HUES48 (cell line): ENCODE data around the gene NRL.

Experiments used
- H3K27ac ChIP-seq: one replicate; pipeline ENCODE4 v1.7.0; 2013; ENCODE audit warnings: low read depth, low read length, inconsistent platforms
- H3K27me3 ChIP-seq: 2 replicates; pipeline ENCODE4 v1.6.1; 2013; ENCODE audit warnings: mild to moderate bottlenecking, low read length; ENCODE audit not compliant: control insufficient read depth, insufficient read depth
- H3K36me3 ChIP-seq: 2 replicates; pipeline ENCODE4 v1.6.1; 2013; ENCODE audit warnings: low read length; ENCODE audit not compliant: control insufficient read depth, insufficient read depth
- H3K4me1 ChIP-seq: 2 replicates; pipeline ENCODE4 v1.6.1; 2013; ENCODE audit warnings: mild to moderate bottlenecking, low read length; ENCODE audit not compliant: control insufficient read depth, insufficient read depth
- H3K4me3 ChIP-seq: 2 replicates; pipeline ENCODE4 v1.5.1; 2013; ENCODE audit warnings: mild to moderate bottlenecking, low read depth, low read length
- H3K9ac ChIP-seq: 2 replicates; pipeline ENCODE4 v1.6.1; 2013; ENCODE audit warnings: mild to moderate bottlenecking, low read depth, low read length, moderate library complexity
- H3K9me3 ChIP-seq: 2 replicates; pipeline ENCODE4 v1.6.1; 2013; ENCODE audit warnings: low read length; ENCODE audit not compliant: control insufficient read depth, insufficient read depth

NRL gene

DNA sequence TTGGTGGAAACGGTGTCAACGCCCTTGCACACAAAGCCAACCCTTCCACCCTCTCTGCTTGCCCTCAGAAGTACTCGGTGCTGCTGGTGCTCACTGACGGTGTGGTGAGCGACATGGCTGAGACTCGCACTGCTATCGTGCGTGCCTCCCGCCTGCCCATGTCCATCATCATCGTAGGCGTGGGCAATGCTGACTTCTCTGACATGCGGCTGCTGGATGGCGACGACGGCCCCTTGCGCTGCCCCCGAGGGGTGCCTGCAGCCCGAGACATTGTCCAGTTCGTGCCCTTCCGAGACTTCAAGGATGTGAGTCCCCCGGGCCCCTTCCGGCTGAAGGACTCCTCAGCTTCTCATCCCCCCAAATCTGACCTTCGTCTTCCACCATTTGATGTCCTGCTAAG lies 37.7 kb downstream of the NRL start:
- peaks cover 5% of the 10 kb centered on the region for H3K27me3 ChIP-seq
- peaks cover 21% of the 10 kb centered on the region for H3K4me1 ChIP-seq
- H3K9ac ChIP-seq: no peak overlapping the region
- H3K36me3 ChIP-seq: no peaks in the 10 kb centered on the region
- no peak overlapping the region for H3K4me3 ChIP-seq
- H3K9me3 ChIP-seq: no peaks in the 10 kb centered on the region
- no peak overlapping the region for H3K27ac ChIP-seq

- Histone ChIP-seq H3K4me3 (no peak overlapping the region), H3K4me1 (peaks cover 18% of the 10 kb centered on the region), H3K36me3 (no peaks in the 10 kb centered on the region), H3K9me3 (no peaks in the 10 kb centered on the region), H3K9ac (no peak overlapping the region), H3K27me3 (no peaks in the 10 kb centered on the region), H3K27ac (no peak overlapping the region)
These were observed 38.5 kb downstream of the NRL start for GRCh38 chr14:24076302-24076601.

DNA sequence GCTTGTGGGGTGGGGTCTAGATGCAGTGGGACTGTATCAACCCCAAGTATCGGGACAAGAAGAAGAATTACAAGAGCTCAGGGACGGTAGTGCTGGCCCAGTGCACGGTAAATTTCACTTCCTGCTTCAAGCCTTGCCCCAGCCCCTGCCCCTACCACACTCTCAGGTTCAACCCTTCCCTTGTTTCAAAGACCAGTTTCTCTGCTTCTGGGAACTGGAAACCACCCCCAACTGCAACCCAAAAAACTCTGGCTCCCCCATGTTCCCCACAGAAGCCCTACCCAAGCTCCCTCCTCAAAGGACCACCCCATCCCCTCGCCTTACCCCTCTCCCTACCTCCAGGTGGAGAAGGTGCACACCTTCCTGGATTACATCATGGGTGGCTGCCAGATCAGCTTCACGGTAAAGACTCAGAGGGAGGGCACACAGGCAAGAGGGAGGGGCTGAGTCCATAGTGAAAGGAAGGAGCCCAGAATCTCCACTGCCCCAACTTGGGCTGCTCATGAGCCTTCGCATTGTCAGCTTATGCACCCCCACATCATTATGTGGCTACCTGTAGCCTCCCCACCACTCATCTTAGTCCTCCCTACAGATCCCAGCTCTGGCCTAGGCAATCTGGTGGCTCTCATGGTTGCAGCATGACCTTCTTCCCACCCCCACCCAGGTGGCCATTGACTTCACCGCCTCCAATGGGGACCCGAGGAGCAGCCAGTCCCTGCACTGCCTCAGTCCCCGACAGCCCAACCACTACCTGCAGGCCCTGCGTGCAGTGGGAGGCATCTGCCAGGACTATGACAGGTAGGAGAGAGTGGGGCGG lies 39.1 kb downstream of the NRL start:
- no peak overlapping the region for H3K27ac ChIP-seq
- no peaks in the 10 kb centered on the region for H3K27me3 ChIP-seq
- H3K4me1 ChIP-seq: peaks cover 15% of the 10 kb centered on the region
- no peak overlapping the region for H3K4me3 ChIP-seq
- H3K9me3 ChIP-seq: no peaks in the 10 kb centered on the region
- no peak overlapping the region for H3K9ac ChIP-seq
- no peaks in the 10 kb centered on the region for H3K36me3 ChIP-seq

DNA sequence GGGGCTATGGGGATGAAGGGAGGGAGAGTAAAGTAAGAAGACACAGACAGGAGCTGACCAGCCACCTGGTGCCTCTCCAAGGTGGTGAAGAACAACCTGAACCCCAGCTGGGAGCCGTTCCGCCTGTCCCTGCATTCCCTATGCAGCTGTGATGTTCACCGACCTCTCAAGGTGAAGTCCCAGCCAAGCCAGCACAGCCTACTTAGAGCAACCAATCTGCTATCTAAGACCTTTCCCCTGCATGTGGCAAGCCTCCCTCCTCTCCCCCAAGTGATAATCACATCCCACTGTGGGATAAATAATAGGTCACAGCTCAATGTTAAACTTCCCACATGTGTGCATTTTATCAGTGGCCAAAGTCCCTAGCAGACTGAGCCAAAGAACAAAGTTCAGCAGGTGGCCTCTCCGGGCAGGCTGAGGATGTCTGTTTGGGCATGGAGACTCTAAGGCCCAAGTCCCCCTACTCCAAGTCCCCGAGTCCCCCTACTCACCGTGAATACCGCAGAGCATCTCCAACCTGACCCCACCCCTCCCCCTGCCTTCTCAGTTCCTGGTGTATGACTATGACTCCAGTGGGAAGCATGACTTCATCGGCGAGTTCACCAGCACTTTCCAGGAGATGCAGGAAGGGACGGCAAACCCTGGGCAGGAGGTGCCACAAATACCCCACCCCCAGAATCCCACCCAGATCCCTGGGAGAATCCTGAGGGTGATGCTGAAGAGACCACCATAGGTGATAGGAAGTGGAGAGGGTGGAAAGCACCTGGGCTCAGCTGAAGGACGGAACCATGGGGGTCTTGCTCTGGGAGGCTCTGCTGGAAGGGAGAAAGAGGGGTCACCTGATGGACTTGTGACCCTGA lies 39.9 kb downstream of the NRL start:
- Histone ChIP-seq H3K4me3 (no peak overlapping the region), H3K9ac (no peak overlapping the region), H3K9me3 (no peaks in the 10 kb centered on the region), H3K4me1 (peaks cover 7% of the 10 kb centered on the region), H3K27ac (no peak overlapping the region), H3K36me3 (no peaks in the 10 kb centered on the region), H3K27me3 (no peaks in the 10 kb centered on the region)

DNA sequence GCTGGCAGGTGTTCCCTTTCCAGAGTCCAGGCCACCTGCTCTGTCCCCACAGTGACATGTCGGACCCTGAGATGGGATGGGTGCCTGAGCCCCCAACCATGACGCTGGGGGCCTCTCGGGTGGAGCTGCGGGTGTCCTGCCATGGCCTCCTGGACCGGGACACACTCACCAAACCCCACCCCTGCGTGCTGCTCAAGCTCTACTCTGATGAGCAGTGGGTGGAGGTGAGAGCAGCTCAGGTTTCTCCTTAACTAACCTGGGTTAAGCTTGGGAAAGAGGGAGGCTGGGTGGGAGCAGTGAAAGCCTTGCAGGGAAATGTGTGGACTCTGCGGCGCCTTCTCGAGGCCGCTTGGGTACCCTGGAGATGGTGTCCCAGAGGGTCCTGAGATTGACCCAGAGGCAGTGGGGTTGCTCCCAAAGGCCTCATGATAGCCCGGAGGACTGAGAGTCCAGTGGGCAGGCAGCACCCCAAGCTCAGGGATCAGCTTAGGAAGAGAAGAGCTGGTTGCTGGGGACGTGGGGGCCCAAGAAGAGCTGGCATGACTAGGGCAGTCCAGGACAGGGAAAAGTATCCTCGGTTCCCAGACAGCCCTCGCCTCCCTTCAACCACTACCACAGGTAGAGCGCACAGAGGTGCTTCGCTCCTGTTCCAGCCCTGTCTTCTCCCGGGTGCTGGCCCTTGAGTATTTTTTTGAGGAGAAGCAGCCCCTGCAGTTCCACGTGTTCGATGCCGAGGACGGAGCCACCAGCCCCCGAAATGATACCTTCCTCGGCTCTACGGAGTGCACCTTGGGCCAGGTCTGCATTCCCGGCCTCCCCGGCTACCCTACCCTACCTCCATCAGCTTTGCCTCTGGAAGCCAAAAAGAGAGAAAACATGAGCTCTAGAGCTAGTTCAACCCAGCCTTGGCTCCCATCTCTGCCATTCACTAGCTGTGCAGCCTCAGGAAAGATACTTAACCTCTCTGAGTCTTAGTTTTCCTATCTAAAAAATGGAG lies 41.6 kb downstream of the NRL start:
- no peaks in the 10 kb centered on the region for H3K4me1 ChIP-seq
- no peaks in the 10 kb centered on the region for H3K27me3 ChIP-seq
- H3K4me3 ChIP-seq: no peak overlapping the region
- H3K27ac ChIP-seq: no peak overlapping the region
- no peaks in the 10 kb centered on the region for H3K9me3 ChIP-seq
- H3K9ac ChIP-seq: no peak overlapping the region
- no peaks in the 10 kb centered on the region for H3K36me3 ChIP-seq

DNA sequence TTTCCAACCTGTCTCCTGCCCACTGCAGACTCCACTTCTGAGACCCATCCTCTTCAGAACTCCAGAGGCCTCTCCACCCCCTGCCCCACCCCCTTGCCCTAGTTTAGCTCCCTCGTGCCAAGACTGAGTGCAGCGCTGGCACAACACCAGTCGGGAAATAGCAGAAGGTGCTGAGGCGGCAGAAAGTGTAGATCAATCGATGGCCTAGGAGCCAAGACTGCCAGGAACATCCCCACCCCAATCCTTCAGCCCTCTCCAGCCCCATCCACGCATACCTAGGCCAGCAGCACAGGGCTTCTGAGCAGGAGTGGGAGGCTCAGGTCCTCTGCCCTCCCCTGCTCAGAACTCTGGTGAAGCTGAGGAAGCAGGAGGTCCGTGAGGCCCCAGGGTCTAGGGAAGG lies 42.3 kb downstream of the NRL start:
- Histone ChIP-seq H3K27me3 (no peaks in the 10 kb centered on the region), H3K9ac (no peak overlapping the region), H3K36me3 (no peaks in the 10 kb centered on the region), H3K27ac (no peak overlapping the region), H3K4me3 (no peak overlapping the region), H3K4me1 (no peaks in the 10 kb centered on the region), H3K9me3 (no peaks in the 10 kb centered on the region)

GRCh38 chr14:24071836-24072430 lies 42.8 kb downstream of the NRL start:
- H3K9me3 ChIP-seq: no peaks in the 10 kb centered on the region
- H3K4me3 ChIP-seq: no peak overlapping the region
- no peaks in the 10 kb centered on the region for H3K4me1 ChIP-seq
- H3K27me3 ChIP-seq: no peaks in the 10 kb centered on the region
- no peak overlapping the region for H3K9ac ChIP-seq
- H3K36me3 ChIP-seq: no peaks in the 10 kb centered on the region
- no peak overlapping the region for H3K27ac ChIP-seq

DNA sequence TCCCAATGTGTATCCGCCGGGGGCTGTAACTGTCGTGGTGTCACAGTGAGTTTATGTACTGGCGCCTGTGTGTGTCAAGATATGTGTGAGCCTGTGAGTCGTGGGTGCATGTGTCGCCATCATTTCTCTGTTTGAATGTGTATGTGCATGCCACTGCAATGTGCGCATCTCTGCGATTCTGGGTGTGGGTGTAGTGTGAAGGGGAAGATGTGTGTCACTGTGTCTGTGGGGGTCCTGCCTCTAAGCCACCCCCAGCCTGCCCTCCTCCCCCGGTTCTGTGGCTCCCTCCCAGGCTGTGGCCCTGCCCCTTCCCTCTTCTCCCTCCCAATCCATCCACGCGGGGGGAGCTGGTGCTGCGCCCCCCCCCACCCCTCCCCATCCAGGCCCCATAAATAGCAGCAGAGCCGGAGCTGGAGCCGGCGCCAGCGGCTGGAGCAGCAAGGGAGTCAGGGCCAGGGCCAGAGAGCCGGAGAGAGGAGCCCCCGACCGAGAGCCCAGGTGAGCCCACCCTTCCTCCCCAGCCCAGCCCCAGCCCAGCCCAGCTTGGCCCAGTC lies 43.5 kb downstream of the NRL start, which contains the start of gene CPNE6:
CPNE6 (plus strand) TSS at position 419 of the 554 bp plus-strand sequence. CDS start 1,375 bp downstream, outside the sequence.
- H3K4me1 ChIP-seq: no peaks in the 10 kb centered on the region
- H3K9ac ChIP-seq: no peak within 1 kb of the TSS
- H3K27ac ChIP-seq: no peak within 1 kb of the TSS
- no peaks in the 10 kb centered on the region for H3K36me3 ChIP-seq
- H3K27me3 ChIP-seq: no peaks in the 10 kb centered on the region
- no peaks in the 10 kb centered on the region for H3K9me3 ChIP-seq
- H3K4me3 ChIP-seq: no peak within 1 kb of the TSS

GRCh38 chr14:24070285-24071143 lies 44.2 kb downstream of the NRL start:
- H3K9me3 ChIP-seq: no peaks in the 10 kb centered on the region
- H3K36me3 ChIP-seq: no peaks in the 10 kb centered on the region
- H3K27ac ChIP-seq: no peak overlapping the region
- H3K27me3 ChIP-seq: no peaks in the 10 kb centered on the region
- no peaks in the 10 kb centered on the region for H3K4me1 ChIP-seq
- no peak overlapping the region for H3K4me3 ChIP-seq
- no peak overlapping the region for H3K9ac ChIP-seq
